Gastrocnemius medialis (tissue), 4 donors: Measurements from ENCODE around the gene PTGDR2.

Source experiments
- CTCF ChIP-seq, 5 experiments: fragments of 450-650 bp in 3 of 5; fragments of 200-600 bp in 2 of 5; sonication (generic) in 2 of 5; IDR thresholded peaks in 4 of 5; conservative IDR thresholded peaks in 1 of 5; 1 replicate in 4 of 5; 2 replicates in 1 of 5; pipeline ENCODE4 v1.5.1; 2016 to 2019; ENCODE audit warnings: antibody characterized with exemption in 5 of 5, mild to moderate bottlenecking in 3 of 5, moderate library complexity in 3 of 5
- POLR2A ChIP-seq, 2 donors: fragments of 450-650 bp; IDR thresholded peaks; one replicate each; pipeline ENCODE4 v1.6.1; 2017; ENCODE audit warnings: antibody characterized with exemption in 2 of 2, mild to moderate bottlenecking in 2 of 2, moderate library complexity in 2 of 2

DNA sequence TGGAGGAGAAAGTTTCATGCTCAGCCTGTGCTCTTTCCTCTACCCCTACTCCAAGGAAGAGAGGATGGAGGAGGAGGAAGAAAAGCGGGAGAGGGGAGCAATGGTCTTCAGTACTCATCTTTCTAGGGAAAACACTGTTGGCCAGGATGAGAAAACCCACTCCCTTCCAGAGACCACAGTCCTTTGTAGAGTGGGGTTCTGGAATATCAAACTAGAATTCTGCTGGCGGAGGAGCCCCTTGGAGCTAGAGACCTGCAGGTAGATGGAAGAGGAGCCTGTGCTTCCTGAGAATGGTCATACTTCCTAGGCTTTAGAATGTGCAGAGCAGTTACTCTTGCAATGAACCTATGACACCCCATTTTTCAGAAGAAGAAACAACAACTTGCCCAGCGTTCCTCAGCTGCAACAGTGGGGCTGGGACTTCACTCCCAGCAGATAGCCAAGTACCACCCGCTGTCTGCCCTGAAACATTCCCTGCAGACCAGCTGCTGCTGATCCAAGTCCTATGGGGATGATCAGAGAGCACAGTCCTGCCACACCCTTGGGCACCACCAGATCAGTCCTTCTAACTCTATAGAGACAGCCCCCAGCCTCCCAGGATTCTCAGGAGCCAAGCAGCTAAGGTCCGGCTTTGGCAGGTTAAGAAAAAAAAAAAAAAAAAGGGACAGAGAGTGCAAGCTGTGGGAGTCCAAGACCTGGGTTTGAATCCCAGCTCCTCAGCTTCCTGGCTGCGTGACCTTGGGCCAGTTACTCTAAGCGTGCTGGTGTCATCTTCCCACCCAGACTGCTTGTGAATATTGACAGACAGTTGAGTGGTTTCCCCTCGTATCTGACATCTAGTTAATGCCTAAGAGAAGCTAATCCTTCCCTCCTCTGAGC is 664 bp downstream of the PTGDR2 start:
- TF ChIP-seq CTCF (IDR thresholded peaks at IDR 0.05 in 4 of 5, conservative IDR thresholded peaks at IDR 0.05 in 1 of 5), result no peak
- TF ChIP-seq POLR2A (IDR thresholded peaks at IDR 0.05), result no peak
